Epithelial cell of proximal tubule (primary cell): ENCODE results near the gene CD248. TPM values are rescaled to one million over a fixed set of nuclear protein-coding genes. Genes with fewer than 3 reads are reported as not detected.

Experiments
- DNase-seq: peaks from one replicate; pipeline ENCODE4 v3.0.0-alpha.2; 2011; ENCODE audit warnings: low read depth
- H3K4me3 ChIP-seq: 2 replicates; pipeline ENCODE4 v1.5.1; 2011; ENCODE audit warnings: low read depth, mild to moderate bottlenecking, low read length
- CTCF ChIP-seq: conservative IDR thresholded peaks from 2 replicates; pipeline ENCODE4 v1.5.1; 2012; ENCODE audit warnings: low read depth, mild to moderate bottlenecking, low read length
- total RNA-seq: library from RNA; depleted of rRNA; stranded (reverse); fragments of >200 nt; gene quantifications from 2 replicates; pipeline ENCODE4 v1.2.3, GENCODE V29; 2015

Gene CD248
- total RNA-seq, 1 donor from 2014 or later = 1.0 TPM

GRCh38 chr11:66339686-66340483 lies 23.0 kb upstream of the CD248 start:
- DNase-seq = no peak
- no peak for TF ChIP-seq CTCF
- no peak overlapping the region for H3K4me3 ChIP-seq

DNA sequence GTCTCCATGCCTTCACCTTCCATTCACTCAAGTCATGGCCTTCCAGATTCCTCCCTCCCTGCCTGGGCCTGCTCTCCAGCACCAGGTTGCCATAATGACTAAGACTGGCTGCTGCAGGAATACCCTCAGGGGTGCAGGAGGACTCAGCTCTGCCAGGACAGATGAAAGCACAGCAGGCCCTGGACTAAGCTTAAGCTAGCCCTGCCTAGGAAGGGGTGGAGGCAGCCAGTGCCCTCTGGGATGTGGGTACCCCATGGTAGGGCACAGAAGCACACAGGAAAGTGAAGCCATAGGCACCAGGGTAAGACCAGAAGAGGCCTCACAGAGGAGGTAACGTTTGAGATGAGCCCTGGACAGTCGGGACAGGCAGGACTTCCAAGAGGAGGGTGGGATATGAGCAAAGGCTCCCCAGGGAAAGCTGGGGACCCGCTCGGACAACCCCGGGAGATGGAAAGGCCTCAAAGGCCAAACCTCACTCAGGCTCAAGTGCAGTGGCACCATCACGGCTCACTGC lies 22.4 kb upstream of the CD248 start:
- no peak overlapping the region for H3K4me3 ChIP-seq
- no peak for DNase-seq
- TF ChIP-seq CTCF = no peak

- no peak for TF ChIP-seq CTCF
- H3K4me3 ChIP-seq = no peak overlapping the region
- DNase-seq = no peak
Observed at GRCh38 chr11:66338276-66339161, 21.7 kb upstream of the CD248 start.

GRCh38 chr11:66337103-66337899 lies 20.5 kb upstream of the CD248 start:
- DNase-seq = no peak
- TF ChIP-seq CTCF = no peak
- H3K4me3 ChIP-seq = no peak overlapping the region

DNA sequence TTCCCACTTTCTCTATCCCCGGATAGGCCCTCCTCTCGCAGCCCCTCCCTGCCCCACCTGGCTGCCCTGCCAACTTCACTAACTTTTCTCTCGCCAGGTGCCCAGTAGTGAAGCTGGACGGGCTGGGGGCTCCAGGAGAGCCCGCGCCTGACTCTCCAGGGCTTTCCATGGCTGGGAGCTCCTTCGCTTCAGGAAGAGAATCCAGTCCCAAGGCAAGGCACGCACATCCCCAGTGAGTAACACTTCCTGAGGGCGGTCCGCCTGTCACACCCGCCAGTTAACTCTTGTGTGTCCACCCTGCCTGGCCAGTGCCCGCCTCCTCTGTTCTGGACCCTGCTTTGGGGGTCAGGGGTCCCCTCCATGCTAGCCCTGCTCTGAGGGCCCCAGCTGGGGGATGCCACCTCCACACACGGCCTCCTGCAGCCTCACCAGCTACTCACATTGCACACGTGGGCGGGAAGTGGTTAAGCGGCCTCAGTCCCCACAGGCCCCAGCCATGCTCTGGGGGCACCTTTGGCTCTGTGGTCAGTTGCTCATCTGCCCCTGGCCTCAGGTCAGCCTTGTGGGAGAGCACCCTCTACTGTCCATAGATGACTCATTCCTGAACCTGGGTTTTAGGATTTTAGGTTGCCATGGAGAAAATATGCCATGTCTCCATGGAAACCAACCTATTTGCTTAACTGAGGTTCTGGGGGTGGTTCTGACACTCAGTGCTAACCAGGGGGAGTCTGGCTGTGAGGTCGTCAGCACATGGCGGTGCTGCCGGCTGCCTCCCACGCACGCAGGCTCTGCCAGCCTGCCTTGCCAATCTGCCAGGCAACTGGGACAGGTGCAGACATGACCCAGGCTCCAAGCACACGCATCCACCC lies 19.6 kb upstream of the CD248 start, which contains the start of gene RIN1:
TSS of gene RIN1 (minus strand) at position 201 of the 869 bp plus-strand sequence. CDS start at position 169, 32 bp downstream.
- peak; percentile 48 for TF ChIP-seq CTCF
- peak; percentile 66 for DNase-seq
- H3K4me3 ChIP-seq = peak within 1 kb of the TSS; percentile 96
